22Rv1 (cell line): ENCODE measurements around the gene MTERF4.

ENCODE experiments used
- H3K27ac ChIP-seq: fragments of 450-650 bp; 2 replicates; pipeline ENCODE4 v1.5.1; 2017
- ZFX ChIP-seq: fragments of 450-650 bp; IDR thresholded peaks from 2 replicates; pipeline ENCODE4 v1.6.1; 2017; ENCODE audit warnings: antibody characterized with exemption, borderline replicate concordance
- TF ChIP-seq, protein P1 (sequence below): fragments of 450-650 bp; IDR thresholded peaks from 2 replicates; pipeline ENCODE4 v1.5.1; 2017; ENCODE audit warnings: mild to moderate bottlenecking

The MTERF4 gene

GRCh38 chr2:241066171-241066892 is 35.8 kb downstream of the MTERF4 start:
- no peak for TF ChIP-seq ZFX
- TF ChIP-seq, protein P1, sequence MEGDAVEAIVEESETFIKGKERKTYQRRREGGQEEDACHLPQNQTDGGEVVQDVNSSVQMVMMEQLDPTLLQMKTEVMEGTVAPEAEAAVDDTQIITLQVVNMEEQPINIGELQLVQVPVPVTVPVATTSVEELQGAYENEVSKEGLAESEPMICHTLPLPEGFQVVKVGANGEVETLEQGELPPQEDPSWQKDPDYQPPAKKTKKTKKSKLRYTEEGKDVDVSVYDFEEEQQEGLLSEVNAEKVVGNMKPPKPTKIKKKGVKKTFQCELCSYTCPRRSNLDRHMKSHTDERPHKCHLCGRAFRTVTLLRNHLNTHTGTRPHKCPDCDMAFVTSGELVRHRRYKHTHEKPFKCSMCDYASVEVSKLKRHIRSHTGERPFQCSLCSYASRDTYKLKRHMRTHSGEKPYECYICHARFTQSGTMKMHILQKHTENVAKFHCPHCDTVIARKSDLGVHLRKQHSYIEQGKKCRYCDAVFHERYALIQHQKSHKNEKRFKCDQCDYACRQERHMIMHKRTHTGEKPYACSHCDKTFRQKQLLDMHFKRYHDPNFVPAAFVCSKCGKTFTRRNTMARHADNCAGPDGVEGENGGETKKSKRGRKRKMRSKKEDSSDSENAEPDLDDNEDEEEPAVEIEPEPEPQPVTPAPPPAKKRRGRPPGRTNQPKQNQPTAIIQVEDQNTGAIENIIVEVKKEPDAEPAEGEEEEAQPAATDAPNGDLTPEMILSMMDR = no peak
- no peak overlapping the region for H3K27ac ChIP-seq

DNA sequence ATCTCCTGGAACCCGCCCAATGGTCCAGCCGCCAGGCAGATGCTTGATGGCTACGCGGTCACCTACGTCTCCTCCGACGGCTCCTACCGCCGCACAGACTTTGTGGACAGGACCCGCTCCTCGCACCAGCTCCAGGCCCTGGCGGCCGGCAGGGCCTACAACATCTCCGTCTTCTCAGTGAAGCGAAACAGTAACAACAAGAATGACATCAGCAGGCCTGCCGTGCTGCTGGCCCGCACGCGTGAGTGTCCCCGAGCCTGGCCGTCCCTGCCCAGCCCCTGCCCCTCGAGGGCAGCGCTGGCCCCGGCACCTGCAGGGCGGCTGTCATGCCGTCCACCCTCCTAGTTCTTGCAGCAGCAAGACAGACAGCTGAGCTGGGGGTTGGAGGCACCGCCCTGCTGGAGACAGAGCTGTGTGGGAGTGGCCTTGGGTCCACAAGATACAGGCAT is 36.7 kb downstream of the MTERF4 start:
- H3K27ac ChIP-seq = no peak overlapping the region
- no peak for TF ChIP-seq ZFX
- TF ChIP-seq, protein P1 = no peak

GRCh38 chr2:241064802-241065354 is 37.2 kb downstream of the MTERF4 start:
- H3K27ac ChIP-seq = no peak overlapping the region; the same call in 1 of the 2 replicates
- TF ChIP-seq ZFX = no peak
- TF ChIP-seq, protein P1 = no peak

GRCh38 chr2:241064008-241064801 is 37.9 kb downstream of the MTERF4 start:
- TF ChIP-seq, protein P1 = no peak
- no peak for TF ChIP-seq ZFX
- H3K27ac ChIP-seq = no peak overlapping the region; the same call in 1 of the 2 replicates

DNA sequence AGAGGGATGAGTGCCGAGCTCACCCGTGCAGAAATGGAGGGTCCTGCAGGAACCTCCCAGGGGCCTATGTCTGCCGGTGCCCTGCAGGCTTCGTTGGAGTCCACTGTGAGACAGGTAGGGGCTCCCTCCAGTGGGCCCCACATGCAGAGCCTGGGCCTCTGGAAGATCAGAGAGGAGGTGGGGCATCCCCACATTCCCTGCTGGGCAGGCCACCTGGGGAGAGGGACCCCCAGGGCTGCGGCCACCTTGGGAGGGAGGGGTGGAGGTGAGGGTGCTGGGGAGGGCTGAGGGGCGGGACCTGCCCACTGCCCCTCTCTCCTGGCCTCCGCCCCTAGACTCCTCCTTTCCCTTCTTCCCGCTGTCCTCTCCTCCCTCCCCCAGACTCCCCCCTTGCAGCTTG is 38.5 kb downstream of the MTERF4 start:
- TF ChIP-seq, protein P1 = no peak
- no peak for TF ChIP-seq ZFX
- no peak overlapping the region for H3K27ac ChIP-seq

DNA sequence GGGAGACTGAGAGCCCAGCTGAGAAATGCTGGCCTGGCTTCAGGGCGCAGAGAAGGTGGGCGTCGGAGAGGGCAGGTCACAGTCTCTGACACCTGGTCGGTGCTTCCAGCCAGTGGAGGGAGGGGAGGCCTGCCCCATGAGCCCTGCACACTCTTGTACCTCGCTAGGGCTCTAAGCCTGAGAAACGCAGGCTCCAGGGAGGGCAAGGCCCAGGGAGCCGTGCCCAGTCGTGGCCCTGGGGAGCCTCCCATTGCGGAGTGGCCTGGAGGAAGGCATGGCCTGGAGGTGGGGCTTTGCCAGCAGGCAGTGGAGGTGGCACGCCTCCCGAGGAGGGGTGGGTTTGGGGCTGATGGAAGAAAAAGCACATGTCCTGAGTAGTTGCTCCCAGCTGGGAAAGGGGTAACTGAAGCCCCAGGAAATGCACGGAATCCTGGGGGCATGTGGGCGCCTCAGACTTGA is 39.0 kb downstream of the MTERF4 start:
- no peak for TF ChIP-seq ZFX
- TF ChIP-seq, protein P1 = no peak
- no peak overlapping the region for H3K27ac ChIP-seq
